ENCODE data around the gene ELOA.

DNA sequence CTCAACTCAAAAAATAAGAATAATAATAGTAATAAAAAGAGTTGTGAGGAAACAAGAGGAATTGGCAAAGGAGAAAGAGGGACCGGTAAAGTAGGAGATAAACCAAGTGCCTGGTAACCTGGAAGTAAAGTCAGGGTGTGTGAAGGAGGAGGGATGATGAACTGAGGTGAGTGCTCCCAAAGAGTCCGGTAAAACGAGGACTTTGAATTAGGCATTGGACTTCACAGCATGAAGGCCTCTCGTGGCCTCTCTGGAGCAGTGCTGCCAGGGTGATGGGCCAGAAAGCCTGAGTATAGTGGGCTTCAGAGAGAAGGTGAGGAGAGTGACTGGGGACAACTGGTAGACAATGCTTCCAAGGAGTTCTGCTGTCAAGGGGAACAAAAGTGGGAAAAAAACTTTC is 34.0 kb upstream of the ELOA start:
- TF ChIP-seq YY1 (IDR thresholded peaks at IDR 0.05; ENCODE audit: insufficient read depth, insufficient read length) (no peak), ZNF274 (IDR thresholded peaks at IDR 0.05; ENCODE audit: low read depth, low read length) (no peak), SUZ12 (IDR thresholded peaks at IDR 0.05; ENCODE audit: extremely low read depth, insufficient read depth, insufficient read length) (no peak)

All from NT2/D1 (cell line).